ENCODE results near the gene NAA20. TPM values are rescaled to one million over a fixed set of nuclear protein-coding genes. Genes with fewer than 3 reads are reported as not detected.

Gene NAA20
- total and polyA plus RNA-seq, 2 of the 13 experiments (the other 11 are each of a cell fraction or from before 2014, with no cell fraction given): 81.9 to 82.8 TPM

DNA sequence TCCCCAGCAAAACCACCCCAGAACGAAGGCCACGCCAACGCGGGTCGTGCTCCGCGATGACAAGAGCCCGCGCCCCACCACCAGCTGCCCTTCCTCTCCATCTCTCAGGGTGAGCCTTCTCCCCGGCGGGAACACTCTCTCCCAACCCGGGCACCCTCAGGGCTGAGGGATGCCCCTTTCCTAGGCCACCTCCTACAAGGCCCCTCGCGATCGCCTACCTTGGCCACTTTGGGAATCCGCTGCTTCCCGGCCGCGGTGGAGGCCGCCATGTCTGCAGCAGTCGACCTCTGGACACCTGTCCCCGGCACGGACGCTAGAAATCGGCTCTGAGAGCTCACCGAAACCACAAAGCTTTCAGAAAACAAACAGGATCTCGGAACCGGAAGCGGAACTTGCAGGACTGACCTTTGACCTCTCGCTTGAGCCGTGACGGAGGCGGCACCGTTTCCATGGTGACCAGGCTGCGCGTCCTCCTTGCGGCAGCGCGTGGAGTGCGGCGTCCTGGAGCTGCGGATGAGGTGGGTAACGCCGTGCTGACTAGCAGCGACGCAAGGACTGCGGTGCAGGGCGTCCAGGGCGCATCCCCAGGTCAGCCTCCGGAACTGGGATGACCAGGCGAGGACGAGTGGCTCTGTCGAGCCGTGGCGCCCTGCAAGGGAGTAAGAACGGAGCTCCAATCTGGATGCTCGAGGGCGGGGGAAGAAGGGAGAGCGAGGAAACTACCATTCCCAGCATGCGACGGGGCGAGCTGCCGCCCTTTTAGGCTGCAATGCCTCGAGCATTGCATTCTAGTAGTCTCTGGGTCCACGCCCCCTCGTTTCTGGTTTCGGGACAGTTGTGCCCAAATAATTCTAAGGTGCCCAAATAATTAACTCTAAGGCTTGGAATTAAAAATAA, 35.2 kb downstream of the NAA20 start, which contains the start of the genes CFAP61 and CRNKL1 (continued):
- TF ChIP-seq ZNF747 (CRISPR knock-in tag; IDR thresholded peaks at IDR 0.05; ENCODE audit: borderline replicate concordance): peak; percentile 97; the same call in 1 of the 2 replicates
- TF ChIP-seq RAD21 (CRISPR knock-in tag; IDR thresholded peaks at IDR 0.05): peak; percentile 37
- no peak for TF ChIP-seq ZNF672 (CRISPR knock-in tag; IDR thresholded peaks at IDR 0.05)
- no peak for TF ChIP-seq CBX2 (IDR thresholded peaks at IDR 0.05; ENCODE audit: low read depth, low read length)
- TF ChIP-seq CBX2 (CRISPR knock-in tag; IDR thresholded peaks at IDR 0.05; ENCODE audit: low read depth): peak; percentile 86; the same call in 1 of the 2 replicates
- peak; percentile 85; the same call in 1 of the 2 replicates for TF ChIP-seq ZNF792 (CRISPR knock-in tag; IDR thresholded peaks at IDR 0.05)
- TF ChIP-seq ATF1 (CRISPR knock-in tag; IDR thresholded peaks at IDR 0.05): peak; percentile 87
- TF ChIP-seq, protein P1, sequence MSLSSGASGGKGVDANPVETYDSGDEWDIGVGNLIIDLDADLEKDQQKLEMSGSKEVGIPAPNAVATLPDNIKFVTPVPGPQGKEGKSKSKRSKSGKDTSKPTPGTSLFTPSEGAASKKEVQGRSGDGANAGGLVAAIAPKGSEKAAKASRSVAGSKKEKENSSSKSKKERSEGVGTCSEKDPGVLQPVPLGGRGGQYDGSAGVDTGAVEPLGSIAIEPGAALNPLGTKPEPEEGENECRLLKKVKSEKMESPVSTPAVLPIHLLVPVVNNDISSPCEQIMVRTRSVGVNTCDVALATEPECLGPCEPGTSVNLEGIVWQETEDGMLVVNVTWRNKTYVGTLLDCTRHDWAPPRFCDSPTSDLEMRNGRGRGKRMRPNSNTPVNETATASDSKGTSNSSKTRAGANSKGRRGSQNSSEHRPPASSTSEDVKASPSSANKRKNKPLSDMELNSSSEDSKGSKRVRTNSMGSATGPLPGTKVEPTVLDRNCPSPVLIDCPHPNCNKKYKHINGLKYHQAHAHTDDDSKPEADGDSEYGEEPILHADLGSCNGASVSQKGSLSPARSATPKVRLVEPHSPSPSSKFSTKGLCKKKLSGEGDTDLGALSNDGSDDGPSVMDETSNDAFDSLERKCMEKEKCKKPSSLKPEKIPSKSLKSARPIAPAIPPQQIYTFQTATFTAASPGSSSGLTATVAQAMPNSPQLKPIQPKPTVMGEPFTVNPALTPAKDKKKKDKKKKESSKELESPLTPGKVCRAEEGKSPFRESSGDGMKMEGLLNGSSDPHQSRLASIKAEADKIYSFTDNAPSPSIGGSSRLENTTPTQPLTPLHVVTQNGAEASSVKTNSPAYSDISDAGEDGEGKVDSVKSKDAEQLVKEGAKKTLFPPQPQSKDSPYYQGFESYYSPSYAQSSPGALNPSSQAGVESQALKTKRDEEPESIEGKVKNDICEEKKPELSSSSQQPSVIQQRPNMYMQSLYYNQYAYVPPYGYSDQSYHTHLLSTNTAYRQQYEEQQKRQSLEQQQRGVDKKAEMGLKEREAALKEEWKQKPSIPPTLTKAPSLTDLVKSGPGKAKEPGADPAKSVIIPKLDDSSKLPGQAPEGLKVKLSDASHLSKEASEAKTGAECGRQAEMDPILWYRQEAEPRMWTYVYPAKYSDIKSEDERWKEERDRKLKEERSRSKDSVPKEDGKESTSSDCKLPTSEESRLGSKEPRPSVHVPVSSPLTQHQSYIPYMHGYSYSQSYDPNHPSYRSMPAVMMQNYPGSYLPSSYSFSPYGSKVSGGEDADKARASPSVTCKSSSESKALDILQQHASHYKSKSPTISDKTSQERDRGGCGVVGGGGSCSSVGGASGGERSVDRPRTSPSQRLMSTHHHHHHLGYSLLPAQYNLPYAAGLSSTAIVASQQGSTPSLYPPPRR (CRISPR knock-in tag; IDR thresholded peaks at IDR 0.05; ENCODE audit: borderline replicate concordance): peak; percentile 37; the same call in 1 of the 2 replicates
- no peak for TF ChIP-seq NCOA5 (CRISPR knock-in tag; IDR thresholded peaks at IDR 0.05)
- TF ChIP-seq ZNF331 (CRISPR knock-in tag; IDR thresholded peaks at IDR 0.05): peak; percentile 65
- TF ChIP-seq SUZ12 (IDR thresholded peaks at IDR 0.05; ENCODE audit: low read depth, low read length): peak; percentile 72
- TF ChIP-seq RBM22 (optimal IDR thresholded peaks at IDR 0.05; ENCODE audit: low read length): no peak
- 0 out of 2 replicates have a peak, but pooled peaks have one; percentile 85 for TF ChIP-seq ZNF780A (CRISPR knock-in tag; IDR thresholded peaks at IDR 0.05)
- peak; percentile 64 for TF ChIP-seq RARA (CRISPR knock-in tag; IDR thresholded peaks at IDR 0.05)
- peak; percentile 89; the same call in 1 of the 2 replicates for TF ChIP-seq KDM4B (CRISPR knock-in tag; IDR thresholded peaks at IDR 0.05)
- TF ChIP-seq THRA (CRISPR knock-in tag; IDR thresholded peaks at IDR 0.05; ENCODE audit: borderline replicate concordance): peak; percentile 37; the same call in 1 of the 2 replicates
- TF ChIP-seq SNRNP70 (IDR thresholded peaks at IDR 0.05; ENCODE audit: low read depth, low read length): no peak
- TF ChIP-seq NR1H2 (CRISPR knock-in tag; IDR thresholded peaks at IDR 0.05; ENCODE audit: borderline replicate concordance, low read depth): peak; percentile 67; the same call in 1 of the 2 replicates
- TF ChIP-seq ZNF781 (CRISPR knock-in tag; IDR thresholded peaks at IDR 0.05; ENCODE audit: borderline replicate concordance, not compliant biosample characterization): peak; percentile 74
- TF ChIP-seq ZNF773 (CRISPR knock-in tag; IDR thresholded peaks at IDR 0.05; ENCODE audit: borderline replicate concordance): peak; percentile 95; the same call in 1 of the 2 replicates
- peak; percentile 75 for TF ChIP-seq ZNF543 (CRISPR knock-in tag; IDR thresholded peaks at IDR 0.05)
- peak; percentile 92 for TF ChIP-seq HNF4A (CRISPR knock-in tag; IDR thresholded peaks at IDR 0.05)
- peak; percentile 99 for TF ChIP-seq FOXC1 (CRISPR knock-in tag; IDR thresholded peaks at IDR 0.05; ENCODE audit: borderline replicate concordance)
